ENCODE results near the gene ABLIM2.
"Not testable (repeated sequence)": the region's sequence is repeated elsewhere in the genome, so short reads cannot be mapped to it uniquely, and the experiment has no call there.

DNA sequence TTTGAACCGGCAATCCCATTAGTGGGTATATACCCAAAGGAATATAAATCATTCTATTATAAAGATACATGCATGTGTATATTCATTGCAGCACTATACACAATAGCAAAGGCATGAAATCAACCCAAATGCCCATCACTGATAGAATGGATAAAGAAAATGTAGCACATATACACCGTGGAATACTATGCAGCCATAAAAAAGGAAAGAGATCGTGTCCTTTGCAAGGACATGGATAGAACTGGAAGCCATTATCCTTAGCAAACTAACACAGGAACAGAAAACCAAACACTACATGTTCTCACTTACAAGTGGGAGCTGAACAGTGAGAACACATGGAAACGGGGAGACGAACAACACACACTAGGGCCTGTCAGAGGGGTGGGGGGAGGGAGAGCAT lies 18.9 kb downstream of the ABLIM2 start:
- not testable (repeated sequence) for TF ChIP-seq MEIS2 (CRISPR knock-in tag; IDR thresholded peaks at IDR 0.05); NR2F2 (IDR thresholded peaks at IDR 0.05; ENCODE audit: borderline replicate concordance, low read depth); E2F5 (CRISPR knock-in tag; conservative IDR thresholded peaks at IDR 0.05); ZKSCAN8 (CRISPR knock-in tag; IDR thresholded peaks at IDR 0.05; ENCODE audit: borderline replicate concordance); MAZ (IDR thresholded peaks at IDR 0.05; ENCODE audit: borderline replicate concordance, low read depth, low read length); MAZ (CRISPR knock-in tag; IDR thresholded peaks at IDR 0.05; ENCODE audit: low read depth); MAFG (CRISPR knock-in tag; IDR thresholded peaks at IDR 0.05); RAD21 (CRISPR knock-in tag; IDR thresholded peaks at IDR 0.05)
- TF ChIP-seq, protein P1, sequence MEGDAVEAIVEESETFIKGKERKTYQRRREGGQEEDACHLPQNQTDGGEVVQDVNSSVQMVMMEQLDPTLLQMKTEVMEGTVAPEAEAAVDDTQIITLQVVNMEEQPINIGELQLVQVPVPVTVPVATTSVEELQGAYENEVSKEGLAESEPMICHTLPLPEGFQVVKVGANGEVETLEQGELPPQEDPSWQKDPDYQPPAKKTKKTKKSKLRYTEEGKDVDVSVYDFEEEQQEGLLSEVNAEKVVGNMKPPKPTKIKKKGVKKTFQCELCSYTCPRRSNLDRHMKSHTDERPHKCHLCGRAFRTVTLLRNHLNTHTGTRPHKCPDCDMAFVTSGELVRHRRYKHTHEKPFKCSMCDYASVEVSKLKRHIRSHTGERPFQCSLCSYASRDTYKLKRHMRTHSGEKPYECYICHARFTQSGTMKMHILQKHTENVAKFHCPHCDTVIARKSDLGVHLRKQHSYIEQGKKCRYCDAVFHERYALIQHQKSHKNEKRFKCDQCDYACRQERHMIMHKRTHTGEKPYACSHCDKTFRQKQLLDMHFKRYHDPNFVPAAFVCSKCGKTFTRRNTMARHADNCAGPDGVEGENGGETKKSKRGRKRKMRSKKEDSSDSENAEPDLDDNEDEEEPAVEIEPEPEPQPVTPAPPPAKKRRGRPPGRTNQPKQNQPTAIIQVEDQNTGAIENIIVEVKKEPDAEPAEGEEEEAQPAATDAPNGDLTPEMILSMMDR (CRISPR knock-in tag; IDR thresholded peaks at IDR 0.05), result not testable (repeated sequence)
- TF ChIP-seq, protein P2, sequence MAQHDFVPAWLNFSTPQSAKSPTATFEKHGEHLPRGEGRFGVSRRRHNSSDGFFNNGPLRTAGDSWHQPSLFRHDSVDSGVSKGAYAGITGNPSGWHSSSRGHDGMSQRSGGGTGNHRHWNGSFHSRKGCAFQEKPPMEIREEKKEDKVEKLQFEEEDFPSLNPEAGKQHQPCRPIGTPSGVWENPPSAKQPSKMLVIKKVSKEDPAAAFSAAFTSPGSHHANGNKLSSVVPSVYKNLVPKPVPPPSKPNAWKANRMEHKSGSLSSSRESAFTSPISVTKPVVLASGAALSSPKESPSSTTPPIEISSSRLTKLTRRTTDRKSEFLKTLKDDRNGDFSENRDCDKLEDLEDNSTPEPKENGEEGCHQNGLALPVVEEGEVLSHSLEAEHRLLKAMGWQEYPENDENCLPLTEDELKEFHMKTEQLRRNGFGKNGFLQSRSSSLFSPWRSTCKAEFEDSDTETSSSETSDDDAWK (CRISPR knock-in tag; IDR thresholded peaks at IDR 0.05), result not testable (repeated sequence)

Data from HepG2 (cell line).